RWPE1 (cell line): ENCODE results near the gene TAOK2.
"Not testable (repeated sequence)": the region's sequence is repeated elsewhere in the genome, so short reads cannot be mapped to it uniquely, and the experiment has no call there.

Experiments used
- CTCF ChIA-PET: fragments of 350-600 bp; sonication (Branson Sonifier 250); formaldehyde crosslinking; extraction: SDS; loops from one replicate; lab custom pipeline; 2021; lab: Yijun Ruan, JAX
- POLR2A ChIA-PET: fragments of 400-600 bp; formaldehyde crosslinking; extraction: SDS; loops from one replicate; lab custom pipeline; 2020; ENCODE audit warnings: antibody characterized with exemption; ENCODE audit not compliant: low non-redundant PET; lab: Yijun Ruan, JAX
- DNase-seq: peaks from one replicate; pipeline ENCODE4 v3.0.0; 2012; ENCODE audit warnings: low spot score
- H3K27ac ChIP-seq: fragments of 450-650 bp; 2 replicates; pipeline ENCODE4 v1.5.1; 2017
- CTCF ChIP-seq: fragments of 450-650 bp; conservative IDR thresholded peaks from 2 replicates; pipeline ENCODE4 v1.5.1; 2017; ENCODE audit warnings: low read depth, mild to moderate bottlenecking

Gene TAOK2

GRCh38 chr16:30017277-30017656 lies 43.6 kb downstream of the TAOK2 start:
- no peak for TF ChIP-seq CTCF
- H3K27ac ChIP-seq = no peak overlapping the region
- no peak for DNase-seq
- CTCF ChIA-PET = interaction anchor here (0.6 to 3.0 kb wide), 6 partner anchors 12 to 1541 kb away, joined by 3 to 17 read pairs (median 4); partner anchors contain the start of gene TMEM219
- POLR2A ChIA-PET = no interaction called here

- POLR2A ChIA-PET = interaction anchor here (0.6 kb wide), 1 partner anchor 48 kb away, joined by 5 read pairs; no protein-coding TSS in a partner anchor
- H3K27ac ChIP-seq, DNase-seq: not testable (repeated sequence)
- CTCF ChIA-PET = interaction anchor here (0.6 to 3.0 kb wide), 6 partner anchors 12 to 1541 kb away, joined by 3 to 17 read pairs (median 4); no protein-coding TSS in a partner anchor
Measured at GRCh38 chr16:30017937-30018336, 44.3 kb downstream of the TAOK2 start.

- CTCF ChIA-PET = interaction anchor here (0.6 to 3.0 kb wide), 2 partner anchors 13 to 57 kb away, joined by 3 to 17 read pairs; no protein-coding TSS in a partner anchor
- no peak for DNase-seq
- POLR2A ChIA-PET = no interaction called here
- H3K27ac ChIP-seq = no peak overlapping the region
- TF ChIP-seq CTCF = no peak
Measured at GRCh38 chr16:30018731-30019158, 45.1 kb downstream of the TAOK2 start.

GRCh38 chr16:30022887-30023286 lies 49.2 kb downstream of the TAOK2 start, which contains the start of gene C16orf92:
Gene C16orf92, plus strand, starts transcription at chr16:30023198. Its CDS starts 143 bp downstream, at chr16:30023341.
- DNase-seq = no peak
- TF ChIP-seq CTCF = no peak
- ChIA-PET CTCF (interaction anchor here (0.8 to 1.8 kb wide), 4 partner anchors 10 to 740 kb away, joined by 3 to 9 read pairs (median 4); no protein-coding TSS in a partner anchor), POLR2A (no interaction called here)
- H3K27ac ChIP-seq = no peak within 1 kb of the TSS

- ChIA-PET POLR2A (no interaction called here), CTCF (interaction anchor here (0.6 to 1.8 kb wide), 5 partner anchors 9 to 741 kb away, joined by 3 to 9 read pairs (median 3); no protein-coding TSS in a partner anchor)
- no peak for DNase-seq
- TF ChIP-seq CTCF = no peak
- H3K27ac ChIP-seq = no peak overlapping the region
Measured at GRCh38 chr16:30023586-30023985, 49.9 kb downstream of the TAOK2 start.

- CTCF ChIA-PET = interaction anchor here (0.5 kb wide), 1 partner anchor 380 kb away, joined by 7 read pairs; no protein-coding TSS in a partner anchor
Measured at GRCh38 chr16:30024451-30024850, 50.8 kb downstream of the TAOK2 start.

More at GRCh38 chr16:30024451-30024850, 50.8 kb downstream of the TAOK2 start:
- POLR2A ChIA-PET = no interaction called here
- DNase-seq = no peak
- no peak for TF ChIP-seq CTCF
- H3K27ac ChIP-seq = no peak overlapping the region
